ENCODE data around the gene MYO6. TPM values are rescaled to one million over a fixed set of nuclear protein-coding genes. Genes with fewer than 3 reads are reported as not detected.

The MYO6 gene
- total and polyA plus RNA-seq, 2 of the 8 experiments (the other 6 are each of a cell fraction or from before 2014, with no cell fraction given), result 8.3 to 21.9 TPM

Small RNA genes within 50 kb of the gene (small RNA-seq; reads per million reads assigned to genes)
- not detected for gene RF00019 (ENCODE audit: insufficient read depth)
- gene RNA5SP209 (ENCODE audit: insufficient read depth), result not detected
- gene RNU6-155P (ENCODE audit: insufficient read depth), result not detected

Other genes with a start within 250 kb of the MYO6 start
- gene SENP6, start 147.4 kb upstream of the MYO6 start, total RNA-seq (2021; fragmentation: NEBNext Ultra II Directional; extraction: Animal tissue kit (Norgen Biotek cat#: 25700)), result 94.7 and 103 TPM in 2 replicates
- 10.8 and 13.8 TPM in 2 replicates for gene SENP6, start 147.4 kb upstream of the MYO6 start, polyA plus RNA-seq (2011; rRNA removed)

All from H1 (cell line).